Stomach smooth muscle (tissue), 2 donors: Measurements from ENCODE around the gene PSMD13.
"Not testable (repeated sequence)": the region's sequence is repeated elsewhere in the genome, so short reads cannot be mapped to it uniquely, and the experiment has no call there.

Source experiments
- H3K27ac ChIP-seq: one replicate; pipeline ENCODE4 v1.7.0; 2013; ENCODE audit warnings: mild to moderate bottlenecking, low read length, inconsistent platforms
- H3K27me3 ChIP-seq, 2 donors: one replicate each; pipeline ENCODE4 v1.7.0; 2013; ENCODE audit warnings: low read length in 2 of 2; ENCODE audit not compliant: insufficient read depth in 2 of 2, control insufficient read depth in 1 of 2
- H3K36me3 ChIP-seq, 2 donors: one replicate each; pipeline ENCODE4 v1.7.0; 2013; ENCODE audit warnings: low read length in 2 of 2; ENCODE audit not compliant: control insufficient read depth in 2 of 2, insufficient read depth in 2 of 2
- H3K4me1 ChIP-seq: one replicate; pipeline ENCODE4 v1.7.0; 2013; ENCODE audit warnings: low read length; ENCODE audit not compliant: control insufficient read depth, insufficient read depth
- H3K4me3 ChIP-seq, 2 donors: one replicate each; pipeline ENCODE4 v1.7.0; 2013; ENCODE audit warnings: low read length in 2 of 2
- H3K9ac ChIP-seq, 2 donors: one replicate each; pipeline ENCODE4 v1.7.0; 2013; ENCODE audit warnings: low read length in 2 of 2, mild to moderate bottlenecking in 1 of 2
- H3K9me3 ChIP-seq, 2 donors: one replicate each; pipeline ENCODE4 v1.7.0; 2013; ENCODE audit warnings: low read length in 2 of 2; ENCODE audit not compliant: control insufficient read depth in 2 of 2
- donor health status: healthy.
- donor health status: Pancreatic carcinoma.

Gene PSMD13

DNA sequence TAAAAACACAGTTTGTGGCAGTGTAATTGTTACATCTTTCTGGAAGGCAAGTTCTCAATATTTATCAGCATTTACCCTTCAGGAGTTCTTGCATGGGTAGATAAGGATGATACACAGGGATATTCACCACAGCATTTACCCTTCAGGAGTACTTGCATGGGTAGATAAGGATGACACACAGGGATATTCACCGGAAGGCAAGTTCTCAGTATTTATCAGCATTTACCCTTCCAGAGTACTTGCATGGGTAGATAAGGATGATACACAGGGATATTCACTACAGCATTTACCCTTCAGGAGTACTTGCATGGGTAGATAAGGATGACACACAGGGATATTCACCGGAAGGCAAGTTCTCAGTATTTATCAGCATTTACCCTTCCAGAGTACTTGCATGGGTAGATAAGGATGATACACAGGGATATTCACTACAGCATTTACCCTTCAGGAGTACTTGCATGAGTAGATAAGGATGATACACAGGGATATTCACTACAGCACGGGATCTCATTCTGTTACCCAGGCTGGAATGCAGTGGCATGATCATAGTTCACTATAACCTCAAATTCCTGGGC is 16.0 kb upstream of the PSMD13 start:
- not testable (repeated sequence) for H3K27me3 ChIP-seq, H3K27ac ChIP-seq

DNA sequence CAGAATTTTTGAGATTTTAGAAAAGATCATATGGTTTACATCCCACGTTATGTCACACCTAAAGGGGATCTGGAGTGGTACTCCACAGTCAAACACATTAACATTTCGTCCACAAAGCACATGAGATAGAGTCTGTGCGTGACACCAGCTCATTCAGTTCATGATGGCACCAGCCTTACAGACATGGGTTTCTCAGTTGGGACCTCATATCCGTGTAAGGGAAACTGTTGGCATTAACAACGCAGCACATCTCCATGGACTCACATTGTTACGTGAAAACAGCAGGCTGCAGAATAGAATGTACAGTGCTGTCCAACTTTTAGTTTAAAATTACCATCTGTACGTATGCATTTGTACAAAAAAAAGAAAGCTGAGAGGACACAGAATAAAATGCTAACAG is 15.2 kb upstream of the PSMD13 start:
- Histone ChIP-seq H3K9me3 (no peaks in the 10 kb centered on the region), H3K4me3 (no peak overlapping the region), H3K27ac (no peak overlapping the region), H3K27me3 (no peaks in the 10 kb centered on the region), H3K9ac (no peak overlapping the region), H3K4me1 (no peaks in the 10 kb centered on the region), H3K36me3 (peaks cover 7 to 19% of the 10 kb centered on the region in 2 donors)

More for the DNA sequence above, 16.0 kb upstream of the PSMD13 start:
- H3K9ac ChIP-seq, H3K4me1 ChIP-seq, H3K4me3 ChIP-seq, H3K9me3 ChIP-seq: not testable (repeated sequence)
- peaks cover 16 to 27% of the 10 kb centered on the region in 2 donors for H3K36me3 ChIP-seq

DNA sequence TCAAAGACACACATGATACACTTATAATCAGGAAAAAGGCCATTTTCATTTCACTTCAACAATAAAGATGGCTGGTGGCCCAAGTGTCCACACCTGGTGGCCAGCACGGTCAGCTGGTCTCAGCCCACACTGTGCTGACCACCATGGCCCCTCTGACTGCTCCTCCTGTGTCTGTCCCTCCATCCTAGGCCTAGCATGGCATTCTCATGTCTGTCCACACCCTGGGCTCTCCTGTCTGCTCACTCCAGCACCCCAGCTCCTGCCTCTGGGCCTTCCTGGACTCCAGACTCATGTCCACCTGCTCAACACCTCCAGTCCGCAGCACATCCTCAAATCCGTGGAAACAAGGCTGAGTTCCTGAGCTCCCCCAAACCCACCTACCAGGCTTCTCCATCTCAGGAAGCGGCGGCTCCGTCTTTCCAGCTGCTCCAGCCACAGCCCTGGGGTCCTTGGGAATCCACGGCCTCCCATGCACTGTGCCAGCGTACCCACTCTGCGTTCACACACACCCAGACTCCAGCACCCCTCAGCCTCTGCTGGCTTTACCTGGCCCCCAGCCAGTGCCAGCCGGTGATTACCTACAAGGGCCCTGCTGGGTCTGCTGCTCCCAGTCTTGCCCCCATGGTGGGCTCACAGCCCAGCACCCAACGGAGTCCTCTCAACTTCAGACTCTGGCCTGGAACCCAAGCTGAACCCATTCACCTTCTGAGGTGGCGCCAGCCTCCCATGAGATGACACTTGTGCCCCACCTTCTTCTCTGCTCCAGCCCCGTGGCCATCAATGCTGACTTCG is 14.6 kb upstream of the PSMD13 start:
- Histone ChIP-seq H3K9ac (no peak overlapping the region), H3K9me3 (no peaks in the 10 kb centered on the region), H3K4me1 (no peaks in the 10 kb centered on the region), H3K36me3 (peaks cover 6 to 18% of the 10 kb centered on the region in 2 donors), H3K27ac (no peak overlapping the region), H3K27me3 (no peaks in the 10 kb centered on the region), H3K4me3 (no peak overlapping the region)

DNA sequence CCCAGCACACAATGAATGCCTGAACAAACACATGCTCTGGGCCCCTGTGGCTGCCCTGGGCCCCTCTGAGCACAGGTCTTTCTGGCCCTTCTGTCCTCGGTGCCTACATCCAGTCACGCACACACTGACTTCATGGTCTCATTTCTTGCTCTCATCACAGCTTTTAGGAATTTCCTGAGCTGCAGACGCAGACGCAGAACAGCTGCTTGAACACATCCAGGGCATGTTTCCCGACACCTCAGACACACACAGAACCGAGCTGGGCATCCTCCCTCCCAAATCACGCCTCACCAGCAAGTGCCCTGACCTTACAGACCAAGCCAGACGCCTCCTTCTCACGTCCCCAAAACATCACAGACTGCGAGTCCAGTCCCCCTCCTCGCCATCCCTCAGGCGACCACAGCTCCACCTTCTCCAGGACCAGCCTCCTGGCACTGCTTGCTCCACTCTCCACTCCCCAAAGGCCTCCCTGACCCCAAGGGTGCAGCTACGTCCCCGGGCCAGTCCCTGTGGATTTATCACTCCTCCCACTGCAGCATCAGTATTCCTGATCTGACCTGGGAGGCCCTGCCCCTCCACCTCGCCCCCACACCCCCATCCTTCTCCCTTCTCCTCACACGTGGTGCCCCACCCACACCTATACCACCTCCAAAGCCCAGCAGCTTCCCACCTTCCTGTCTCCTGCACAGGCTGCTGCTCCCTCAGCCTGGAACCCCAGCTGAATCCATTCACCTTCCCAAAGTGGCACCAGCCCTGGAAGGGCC is 13.6 kb upstream of the PSMD13 start:
- Histone ChIP-seq H3K36me3 (peaks cover 6 to 12% of the 10 kb centered on the region in 2 donors), H3K4me1 (no peaks in the 10 kb centered on the region), H3K9ac (no peak overlapping the region), H3K9me3 (no peaks in the 10 kb centered on the region), H3K27me3 (no peaks in the 10 kb centered on the region), H3K27ac (no peak overlapping the region), H3K4me3 (no peak overlapping the region)

DNA sequence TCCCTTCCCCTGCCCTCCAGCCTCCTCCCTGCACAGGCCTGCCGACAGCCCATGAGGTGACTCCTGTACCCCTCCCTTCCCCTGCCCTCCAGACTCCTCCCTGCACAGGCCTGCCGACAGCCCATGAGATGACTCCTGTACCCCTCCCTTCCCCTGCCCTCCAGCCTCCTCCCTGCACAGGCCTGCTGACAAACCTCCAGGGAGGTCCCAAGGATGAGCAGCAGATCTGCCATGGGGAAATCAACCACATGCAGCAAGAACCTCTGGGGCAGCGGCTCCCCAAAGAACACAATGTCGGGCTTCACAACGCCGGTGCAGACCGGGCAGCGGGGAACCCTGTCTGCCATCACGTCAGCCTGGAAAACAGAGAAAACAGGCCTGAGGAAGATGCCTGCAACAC is 12.9 kb upstream of the PSMD13 start:
- H3K9me3 ChIP-seq = no peaks in the 10 kb centered on the region
- H3K9ac ChIP-seq = no peak overlapping the region
- H3K4me3 ChIP-seq = no peak overlapping the region
- no peaks in the 10 kb centered on the region for H3K27me3 ChIP-seq
- H3K36me3 ChIP-seq = peaks cover 6 to 8% of the 10 kb centered on the region in 2 donors
- H3K27ac ChIP-seq = no peak overlapping the region
- H3K4me1 ChIP-seq = no peaks in the 10 kb centered on the region

DNA sequence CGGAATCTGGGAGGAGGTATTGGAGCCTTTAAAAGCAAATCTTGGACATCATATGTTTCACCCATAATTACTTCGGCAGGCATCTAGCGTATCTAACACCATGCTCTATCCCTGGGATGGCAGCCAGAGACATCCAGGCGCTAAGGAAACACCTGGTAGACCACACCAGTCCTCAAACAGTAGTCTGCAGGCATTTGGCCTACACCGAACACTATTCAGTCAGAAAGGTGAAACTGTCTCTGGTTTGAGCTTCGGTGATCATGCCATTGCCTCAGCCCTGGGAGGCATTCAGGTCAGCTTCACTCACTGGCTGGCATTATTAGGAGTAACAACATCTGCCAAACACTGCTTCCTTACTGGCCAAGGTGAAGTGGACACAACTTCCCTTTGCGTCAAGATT is 12.4 kb upstream of the PSMD13 start:
- Histone ChIP-seq H3K9ac (no peak overlapping the region), H3K4me3 (no peak overlapping the region), H3K27me3 (no peaks in the 10 kb centered on the region), H3K27ac (no peak overlapping the region), H3K4me1 (no peaks in the 10 kb centered on the region), H3K36me3 (peaks cover 6% of the 10 kb centered on the region in 2 donors), H3K9me3 (no peaks in the 10 kb centered on the region)

DNA sequence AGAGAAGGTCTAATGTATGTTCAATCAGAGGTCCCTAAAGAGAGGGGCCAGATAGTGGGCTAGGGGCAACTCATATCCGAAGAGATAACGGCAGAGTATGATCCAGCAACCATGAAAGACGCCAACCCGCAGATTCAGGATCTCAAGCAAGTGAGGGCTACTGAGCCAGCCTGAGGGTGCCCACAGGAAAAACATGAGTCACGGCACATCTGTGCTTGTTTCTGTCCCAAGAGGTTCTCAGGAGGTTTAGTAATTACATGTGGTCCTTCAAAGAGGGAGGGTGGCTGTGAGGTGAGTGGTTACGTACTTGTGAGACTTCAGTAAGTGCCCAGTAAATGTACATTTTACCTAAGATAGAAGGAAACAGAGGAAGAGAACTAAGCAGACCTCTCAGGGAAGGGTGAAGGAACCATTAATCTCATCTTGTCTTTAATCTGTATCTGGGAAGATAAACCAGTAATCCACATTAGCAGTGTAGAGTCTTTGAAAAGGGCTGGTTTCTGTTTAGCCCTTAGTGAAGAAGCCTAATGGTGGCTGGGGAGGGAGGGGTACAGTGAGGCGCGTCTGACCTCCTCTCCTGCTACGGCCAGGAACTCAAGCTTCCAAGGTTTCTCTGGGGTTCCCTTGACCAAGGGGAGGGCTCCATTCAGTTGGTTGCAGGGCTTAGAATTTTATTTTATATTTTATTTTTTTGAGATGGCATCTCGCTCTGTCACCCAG is 10.9 kb upstream of the PSMD13 start:
- Histone ChIP-seq H3K36me3 (peaks cover 6 to 9% of the 10 kb centered on the region in 2 donors), H3K9ac (no peak overlapping the region), H3K9me3 (no peaks in the 10 kb centered on the region), H3K27ac (no peak overlapping the region), H3K27me3 (no peaks in the 10 kb centered on the region), H3K4me1 (no peaks in the 10 kb centered on the region), H3K4me3 (no peak overlapping the region)

DNA sequence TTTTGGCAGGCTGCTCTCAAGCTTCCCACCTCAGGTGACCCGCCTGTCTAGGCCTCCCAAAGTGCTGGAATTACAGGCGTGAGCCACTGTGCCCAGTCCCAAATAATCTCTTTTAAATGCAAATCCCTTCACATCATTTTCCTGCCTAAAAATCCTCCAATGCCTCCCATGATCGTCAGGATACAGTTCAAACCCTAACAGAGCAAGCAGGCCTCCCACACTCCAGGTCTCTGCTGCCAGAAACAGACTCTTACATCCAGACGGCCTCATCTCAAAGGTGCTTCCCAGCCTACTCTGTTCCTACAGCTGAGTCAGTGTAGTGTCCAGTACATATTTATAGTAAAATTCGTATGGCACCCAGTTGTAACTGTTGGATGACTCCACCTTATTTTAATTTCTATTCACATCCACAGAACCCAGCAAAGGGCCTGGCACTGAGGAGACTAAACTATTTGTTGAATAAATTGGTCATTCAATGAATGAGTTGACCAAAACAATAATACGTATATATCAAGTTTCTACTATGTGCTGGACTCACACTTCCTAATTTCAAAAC is 8.9 kb upstream of the PSMD13 start:
- H3K27ac ChIP-seq = no peak overlapping the region
- H3K4me1 ChIP-seq = no peaks in the 10 kb centered on the region
- peaks cover 2 to 6% of the 10 kb centered on the region in 2 donors for H3K36me3 ChIP-seq
- no peaks in the 10 kb centered on the region for H3K9me3 ChIP-seq
- H3K27me3 ChIP-seq = no peaks in the 10 kb centered on the region
- H3K9ac ChIP-seq = no peak overlapping the region
- H3K4me3 ChIP-seq = no peak overlapping the region

DNA sequence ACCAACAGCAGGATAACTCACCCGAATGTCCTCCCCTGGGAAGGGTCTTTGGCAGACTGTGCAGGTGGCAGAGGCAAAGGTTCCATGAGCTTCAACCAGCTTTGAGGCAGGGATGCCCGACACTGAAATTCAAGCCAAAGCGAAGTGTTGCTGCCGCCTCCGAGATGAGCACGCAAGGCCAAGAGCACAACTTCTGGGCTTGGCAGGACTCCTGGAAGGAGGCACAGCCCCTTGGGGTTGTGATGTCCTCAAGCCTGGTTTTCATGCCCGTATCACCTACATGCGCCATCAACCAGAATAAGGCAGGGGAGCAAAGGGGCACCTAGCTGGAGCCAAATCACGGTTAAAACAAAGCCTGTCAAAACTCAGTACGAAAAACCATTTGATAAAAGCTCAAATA is 6.3 kb upstream of the PSMD13 start:
- Histone ChIP-seq H3K27ac (no peak overlapping the region), H3K36me3 (peaks cover 0 to 3% of the 10 kb centered on the region in 2 donors), H3K4me3 (no peak overlapping the region), H3K9ac (no peak overlapping the region), H3K4me1 (peaks cover 3% of the 10 kb centered on the region), H3K27me3 (no peaks in the 10 kb centered on the region), H3K9me3 (no peaks in the 10 kb centered on the region)

DNA sequence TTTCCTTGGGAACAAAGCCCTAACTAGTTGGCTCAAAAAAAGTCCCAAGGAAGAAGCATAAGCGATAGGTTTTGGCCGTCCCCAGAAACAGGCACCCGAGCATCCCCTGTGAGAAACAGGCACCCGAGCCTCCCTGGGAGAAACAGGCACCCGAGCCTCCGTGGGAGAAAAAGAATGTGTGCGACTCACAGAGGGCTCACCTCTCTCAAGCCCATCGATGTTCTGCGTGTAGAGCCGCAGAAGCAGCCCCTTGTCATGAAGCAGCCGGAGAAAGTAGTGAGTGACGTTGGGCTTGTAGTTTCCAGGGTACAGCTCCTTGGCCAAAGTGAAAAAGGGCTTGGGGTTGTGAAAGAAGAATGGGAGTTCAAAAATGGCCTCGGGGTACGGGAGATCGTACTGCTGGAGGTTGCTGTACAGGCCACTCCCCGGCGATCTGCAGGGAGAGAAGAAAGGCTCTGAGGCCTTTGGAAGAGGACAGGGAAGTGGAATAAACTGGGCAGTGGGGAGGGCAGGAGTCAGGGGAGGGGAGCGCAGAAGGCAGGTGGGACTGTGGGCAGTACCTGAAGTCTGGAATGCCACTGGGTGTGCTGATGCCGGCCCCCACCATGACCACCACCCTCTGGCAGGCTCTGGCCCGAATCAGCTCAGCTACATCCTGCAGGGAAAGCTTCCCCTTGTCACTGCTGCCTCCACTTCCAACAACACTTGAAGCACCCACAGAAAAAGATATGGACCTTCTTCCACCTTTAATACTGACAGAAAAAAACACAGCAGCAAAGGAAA is 3.8 kb upstream of the PSMD13 start:
- H3K4me1 ChIP-seq = peaks cover 9% of the 10 kb centered on the region
- H3K9ac ChIP-seq = no peak overlapping the region
- no peak overlapping the region for H3K4me3 ChIP-seq
- H3K36me3 ChIP-seq = peaks cover 0 to 3% of the 10 kb centered on the region in 2 donors
- H3K9me3 ChIP-seq = no peaks in the 10 kb centered on the region
- no peaks in the 10 kb centered on the region for H3K27me3 ChIP-seq
- no peak overlapping the region for H3K27ac ChIP-seq
